ENCODE data around the gene UPB1.
A peak's percentile ranks its signal among the peaks of the same experiment; 100 is the strongest.

DNA sequence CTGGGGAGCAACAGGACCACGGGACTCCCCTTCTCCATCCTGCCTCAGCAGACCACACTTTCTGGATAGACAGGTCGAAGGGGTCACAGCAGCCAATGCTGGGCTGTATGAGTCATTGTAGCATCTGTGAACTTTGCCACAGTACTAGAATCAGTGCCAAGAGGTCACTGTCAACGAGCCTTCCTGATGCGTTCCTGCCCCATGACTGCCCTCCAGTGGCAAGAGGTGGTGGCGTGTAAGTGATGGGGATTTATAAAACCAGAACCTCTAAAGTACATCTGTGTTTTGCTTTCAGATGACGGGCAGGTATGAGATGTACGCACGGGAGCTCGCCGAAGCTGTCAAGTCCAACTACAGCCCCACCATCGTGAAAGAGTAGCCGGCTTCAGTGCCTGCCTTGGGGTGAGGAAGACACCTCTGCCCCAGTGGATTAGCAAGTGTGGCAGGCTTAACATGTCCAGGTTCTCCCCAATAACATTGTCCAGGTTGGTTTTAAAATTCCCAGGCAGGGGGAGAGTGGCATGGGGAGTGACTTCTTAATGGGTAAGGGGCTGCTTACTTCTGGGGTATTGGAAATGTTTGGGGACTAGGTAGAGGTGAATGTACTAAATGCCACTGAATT lies 30.4 kb downstream of the UPB1 start:
- TF ChIP-seq, protein P1, sequence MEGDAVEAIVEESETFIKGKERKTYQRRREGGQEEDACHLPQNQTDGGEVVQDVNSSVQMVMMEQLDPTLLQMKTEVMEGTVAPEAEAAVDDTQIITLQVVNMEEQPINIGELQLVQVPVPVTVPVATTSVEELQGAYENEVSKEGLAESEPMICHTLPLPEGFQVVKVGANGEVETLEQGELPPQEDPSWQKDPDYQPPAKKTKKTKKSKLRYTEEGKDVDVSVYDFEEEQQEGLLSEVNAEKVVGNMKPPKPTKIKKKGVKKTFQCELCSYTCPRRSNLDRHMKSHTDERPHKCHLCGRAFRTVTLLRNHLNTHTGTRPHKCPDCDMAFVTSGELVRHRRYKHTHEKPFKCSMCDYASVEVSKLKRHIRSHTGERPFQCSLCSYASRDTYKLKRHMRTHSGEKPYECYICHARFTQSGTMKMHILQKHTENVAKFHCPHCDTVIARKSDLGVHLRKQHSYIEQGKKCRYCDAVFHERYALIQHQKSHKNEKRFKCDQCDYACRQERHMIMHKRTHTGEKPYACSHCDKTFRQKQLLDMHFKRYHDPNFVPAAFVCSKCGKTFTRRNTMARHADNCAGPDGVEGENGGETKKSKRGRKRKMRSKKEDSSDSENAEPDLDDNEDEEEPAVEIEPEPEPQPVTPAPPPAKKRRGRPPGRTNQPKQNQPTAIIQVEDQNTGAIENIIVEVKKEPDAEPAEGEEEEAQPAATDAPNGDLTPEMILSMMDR (IDR thresholded peaks at IDR 0.05) = peak; percentile 73 to 90 (median 84)
- no peak for TF ChIP-seq POLR2A (IDR thresholded peaks at IDR 0.05)
